ENCODE results near the gene TPI1. TPM values are rescaled to one million over a fixed set of nuclear protein-coding genes. Genes with fewer than 3 reads are reported as not detected.

TPI1 gene
- total RNA-seq, 1 experiment from 2014 or later: 1,141 TPM

- Histone ChIP-seq H3K27me3 (replicated peaks; ENCODE audit: control insufficient read depth, insufficient read depth, low read length) (no peaks in the 10 kb centered on the region), H3K9me3 (no peaks in the 10 kb centered on the region), H3K4me1 (peaks cover 23% of the 10 kb centered on the region), H3K36me3 (ENCODE audit: control insufficient read depth, insufficient read depth, low read length) (no peaks in the 10 kb centered on the region), H3K4me3 (ENCODE audit: low read depth, low read length) (no peak overlapping the region)
- no peak for TF ChIP-seq CTCF (IDR thresholded peaks at IDR 0.05; ENCODE audit: insufficient read depth in 1 of 2, low read depth in 1 of 2, low read length in 1 of 2, severe bottlenecking in 1 of 2, unreplicated experiment in 1 of 2)
- H3K4me1 Mint-ChIP-seq (ENCODE audit: low read depth, unreplicated experiment): peaks cover 21% of the 10 kb centered on the region
- H3K27ac Mint-ChIP-seq (ENCODE audit: unreplicated experiment): no peak overlapping the region
- no peak overlapping the region for H3K4me3 Mint-ChIP-seq (ENCODE audit: unreplicated experiment)
- no peak for DNase-seq
- H3K9me3 Mint-ChIP-seq (ENCODE audit: unreplicated experiment): no peaks in the 10 kb centered on the region
- POLR2A ChIA-PET: interaction anchor here (1.4 to 5.1 kb wide), 2 partner anchors 12 to 87 kb away, joined by 5 to 28 read pairs; partner anchors contain the start of genes CDCA3, MLF2 and USP5
- no peaks in the 10 kb centered on the region for H3K27me3 Mint-ChIP-seq (ENCODE audit: insufficient read depth, unreplicated experiment)
- H3K36me3 Mint-ChIP-seq (ENCODE audit: insufficient read depth, unreplicated experiment): peaks cover 43% of the 10 kb centered on the region
- no TSS peak for BruUV-seq (replicated peaks)
- CTCF ChIA-PET: interaction anchor here (0.6 to 2.3 kb wide), 3 partner anchors 12 to 24 kb away, joined by 3 to 8 read pairs (median 3); partner anchors contain the start of gene USP5
- intact Hi-C loops (cut with micrococcal nuclease; ENCODE audit: unreplicated experiment): no loop called here
These were observed 27.0 kb upstream of the TPI1 start for GRCh38 chr12:6840330-6840729.

- POLR2A ChIA-PET: interaction anchor here (1.4 to 5.1 kb wide), 2 partner anchors 11 to 88 kb away, joined by 5 to 28 read pairs; partner anchors contain the start of genes CDCA3, MLF2 and USP5
These were observed 26.4 kb upstream of the TPI1 start, which contains the start of gene GNB3 for GRCh38 chr12:6840761-6841515. GNB3 (plus strand) TSS chr12:6840925; CDS start chr12:6841288, 363 bp downstream.

More at GRCh38 chr12:6840761-6841515, 26.4 kb upstream of the TPI1 start, which contains the start of gene GNB3:
- DNase-seq: no peak
- Mint-ChIP-seq H3K4me1 (ENCODE audit: low read depth, unreplicated experiment) (peaks cover 15% of the 10 kb centered on the region), H3K4me3 (ENCODE audit: unreplicated experiment) (no peak within 1 kb of the TSS), H3K27me3 (ENCODE audit: insufficient read depth, unreplicated experiment) (no peaks in the 10 kb centered on the region), H3K9me3 (ENCODE audit: unreplicated experiment) (no peaks in the 10 kb centered on the region), H3K27ac (ENCODE audit: unreplicated experiment) (no peak within 1 kb of the TSS), H3K36me3 (ENCODE audit: insufficient read depth, unreplicated experiment) (peaks cover 41% of the 10 kb centered on the region)
- Histone ChIP-seq H3K4me1 (peaks cover 18% of the 10 kb centered on the region), H3K4me3 (ENCODE audit: low read depth, low read length) (no peak within 1 kb of the TSS), H3K9me3 (no peaks in the 10 kb centered on the region), H3K27me3 (replicated peaks; ENCODE audit: control insufficient read depth, insufficient read depth, low read length) (no peaks in the 10 kb centered on the region), H3K36me3 (ENCODE audit: control insufficient read depth, insufficient read depth, low read length) (no peaks in the 10 kb centered on the region)
- BruUV-seq (replicated peaks): no TSS peak
- intact Hi-C loops (cut with micrococcal nuclease; ENCODE audit: unreplicated experiment): no loop called here
- TF ChIP-seq CTCF (IDR thresholded peaks at IDR 0.05; ENCODE audit: insufficient read depth in 1 of 2, low read depth in 1 of 2, low read length in 1 of 2, severe bottlenecking in 1 of 2, unreplicated experiment in 1 of 2): no peak
- CTCF ChIA-PET: interaction anchor here (0.6 to 2.3 kb wide), 3 partner anchors 11 to 70 kb away, joined by 3 to 8 read pairs (median 8); partner anchors contain the start of gene USP5
